ENCODE measurements around the gene ANKRD52. TPM values are rescaled to one million over a fixed set of nuclear protein-coding genes. Genes with fewer than 3 reads are reported as not detected.

ANKRD52 gene
- 10 to 100 TPM; 10.6 to 16.1 (median 12.2) TPM for total RNA-seq
- long read RNA-seq = 0 reads

GRCh38 chr12:56258068-56258819, at the start of gene ANKRD52:
ANKRD52 (minus strand) TSS chr12:56258384; CDS start chr12:56258269, 115 bp downstream.
- intact Hi-C loops (cut with DNase I) = no loop called here
- TF ChIP-seq CTCF (IDR thresholded peaks at IDR 0.05) (peak; percentile 69 to 96 (median 78)), POLR2A (IDR thresholded peaks at IDR 0.05) (peak; percentile 40)
- Histone ChIP-seq H3K27me3 (no peaks in the 10 kb centered on the region), H3K9me3 (no peaks in the 10 kb centered on the region), H3K27ac (peak within 1 kb of the TSS; percentile 74 to 86 (median 75)), H3K36me3 (peaks cover 0 to 35% (median 11%) of the 10 kb centered on the region in 4 donors), H3K4me3 (peak within 1 kb of the TSS; percentile 93 to 97 (median 97)), H3K4me1 (peaks cover 0 to 15% (median 7%) of the 10 kb centered on the region in 4 donors)
- peak; percentile 79 to 86 (median 81) for DNase-seq
- peak; percentile 95 to 100 (median 98) for ATAC-seq
- WGBS (ENCODE audit: insufficient coverage, low coverage, low lambda C conversion rate, missing lambda C conversion rate) = 0% methylated on average over 8 of the region's 78 CpGs

DNA sequence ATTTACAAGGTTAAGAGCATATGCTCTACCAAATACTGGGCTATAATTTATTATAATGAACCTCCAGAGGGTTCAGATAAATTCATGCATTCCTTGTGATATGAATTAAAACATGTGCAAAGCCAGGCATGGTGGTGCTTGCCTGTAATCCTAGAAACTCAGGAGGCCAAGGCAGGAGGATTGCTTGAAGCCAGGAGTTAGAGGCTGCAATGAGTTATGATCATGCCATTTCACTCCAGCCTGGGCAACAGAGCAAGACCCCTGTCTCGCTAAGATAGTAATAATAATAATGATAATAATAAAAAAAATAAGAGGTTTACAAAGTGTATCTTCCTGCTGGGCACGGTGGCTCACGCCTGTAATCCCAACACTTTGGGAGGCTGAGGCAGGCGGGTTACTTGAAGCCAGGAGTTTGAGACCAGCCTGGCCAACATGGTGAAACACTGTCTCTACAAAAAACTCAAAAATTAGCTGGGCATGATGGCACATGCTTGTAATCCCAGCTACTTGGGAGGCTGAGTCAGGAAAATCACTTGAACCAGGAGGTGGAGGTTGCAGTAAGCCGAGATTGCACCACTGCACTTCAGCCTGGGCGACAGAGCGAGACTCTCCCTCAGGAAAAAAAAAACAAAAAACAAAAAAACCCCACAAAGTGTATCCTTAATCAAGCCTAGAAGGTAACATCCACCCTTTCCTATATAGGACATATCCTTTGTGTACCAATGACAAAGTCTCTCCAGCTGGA, 49.2 kb upstream of the ANKRD52 start:
- H3K9me3 ChIP-seq = no peaks in the 10 kb centered on the region
- 85% methylated on average over 5 of the region's 7 CpGs for WGBS (ENCODE audit: insufficient coverage, low coverage, low lambda C conversion rate, missing lambda C conversion rate)
- ATAC-seq (no peak), DNase-seq (no peak)
- H3K36me3 ChIP-seq = peaks cover 0 to 27% (median 10%) of the 10 kb centered on the region in 4 donors
- H3K4me3 ChIP-seq = no peak overlapping the region
- H3K27me3 ChIP-seq = no peaks in the 10 kb centered on the region
- no peak for TF ChIP-seq CTCF (IDR thresholded peaks at IDR 0.05)
- TF ChIP-seq POLR2A (IDR thresholded peaks at IDR 0.05) = no peak
- H3K27ac ChIP-seq = no peak overlapping the region
- intact Hi-C loops (cut with DNase I) = no loop called here
- peaks cover 0 to 30% (median 11%) of the 10 kb centered on the region in 4 donors for H3K4me1 ChIP-seq

- H3K36me3 ChIP-seq = peaks cover 0 to 16% (median 7%) of the 10 kb centered on the region in 4 donors
- H3K27ac ChIP-seq = peak overlapping the region in 1 of 3 donors; percentile 54
- H3K4me1 ChIP-seq = peaks cover 0 to 49% (median 18%) of the 10 kb centered on the region in 4 donors
- H3K4me3 ChIP-seq = no peak overlapping the region
- intact Hi-C loops (cut with DNase I) = no loop called here
- DNase-seq = peak in 1 of 3 donors; percentile 67
- H3K27me3 ChIP-seq = no peaks in the 10 kb centered on the region
- no peaks in the 10 kb centered on the region for H3K9me3 ChIP-seq
- no peak for ATAC-seq
- 71% methylated on average over 8 of the region's 8 CpGs for WGBS (ENCODE audit: insufficient coverage, low coverage, low lambda C conversion rate, missing lambda C conversion rate)
- TF ChIP-seq POLR2A (IDR thresholded peaks at IDR 0.05) (no peak), CTCF (IDR thresholded peaks at IDR 0.05) (no peak)
These were observed 46.8 kb upstream of the ANKRD52 start for GRCh38 chr12:56304872-56305590.

DNA sequence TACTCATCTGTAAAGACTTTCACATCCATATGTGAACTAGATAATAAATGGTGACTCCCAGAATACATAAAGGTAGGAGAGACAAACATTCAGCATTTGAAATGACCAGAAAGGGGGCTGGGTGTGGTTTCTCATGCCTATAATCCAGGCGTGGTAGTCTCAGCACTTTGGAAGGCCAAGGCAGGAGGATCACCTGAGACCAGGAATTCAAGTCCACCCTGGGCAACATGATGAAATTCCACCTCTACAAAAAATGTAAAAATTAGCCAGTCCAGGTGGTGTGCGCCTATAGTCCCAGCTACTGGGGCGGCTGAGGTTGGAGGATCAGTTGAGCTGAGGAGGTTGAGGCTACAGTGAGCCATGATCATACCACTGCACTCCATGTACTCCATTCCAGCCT, 46.1 kb upstream of the ANKRD52 start:
- intact Hi-C loops (cut with DNase I) = no loop called here
- Histone ChIP-seq H3K4me3 (no peak overlapping the region), H3K36me3 (peaks cover 0 to 14% (median 6%) of the 10 kb centered on the region in 4 donors)

More for the DNA sequence above, 46.1 kb upstream of the ANKRD52 start:
- peak overlapping the region in 1 of 3 donors; percentile 54 for H3K27ac ChIP-seq
- WGBS (ENCODE audit: insufficient coverage, low coverage, low lambda C conversion rate, missing lambda C conversion rate) = 86% methylated on average over 1 of the region's 3 CpGs
- H3K27me3 ChIP-seq = no peaks in the 10 kb centered on the region
- TF ChIP-seq CTCF (IDR thresholded peaks at IDR 0.05) (no peak), POLR2A (IDR thresholded peaks at IDR 0.05) (no peak)
- no peaks in the 10 kb centered on the region for H3K9me3 ChIP-seq
- DNase-seq (no peak), ATAC-seq (no peak)
- H3K4me1 ChIP-seq = peaks cover 0 to 50% (median 20%) of the 10 kb centered on the region in 4 donors
